Lower leg skin (tissue), 3 donors: ENCODE measurements around the gene TCF7L2.

Experiments
- CTCF ChIP-seq, 3 donors: fragments of 450-650 bp; IDR thresholded peaks; one replicate each; pipeline ENCODE4 v1.5.1; 2016; ENCODE audit warnings: antibody characterized with exemption in 3 of 3, mild to moderate bottlenecking in 3 of 3, moderate library complexity in 2 of 3
- POLR2A ChIP-seq, 2 donors: fragments of 450-650 bp; IDR thresholded peaks; one replicate each; pipeline ENCODE4 v1.6.1; 2016 to 2017; ENCODE audit warnings: antibody characterized with exemption in 2 of 2, mild to moderate bottlenecking in 1 of 2, moderate library complexity in 1 of 2

GRCh38 chr10:113176652-113177155, 226.7 kb downstream of the TCF7L2 start:
- TF ChIP-seq CTCF (IDR thresholded peaks at IDR 0.05) = no peak
- no peak for TF ChIP-seq POLR2A (IDR thresholded peaks at IDR 0.05)
